Panc1 (cell line): ENCODE measurements around the gene WFIKKN2. TPM values are rescaled to one million over a fixed set of nuclear protein-coding genes. Genes with fewer than 3 reads are reported as not detected.

ENCODE experiments used
- ATAC-seq: fragments of 200-7000 bp; cut with Tn5 transposase; 2 replicates; pipeline ENCODE4 v1.9.1; 2020; ENCODE audit warnings: mild to moderate bottlenecking, moderate library complexity
- BruUV-seq: library from RNA; stranded (reverse); fragments of 400-500 nt; replicated peaks from 2 replicates; lab custom pipeline; 2021; lab: Mats Ljungman, UMichigan
- CTCF ChIA-PET: fragments of 300-600 bp; sonication (Branson Sonifier 250); formaldehyde crosslinking; loops from one replicate; lab custom pipeline; 2022; ENCODE audit warnings: antibody characterized with exemption; lab: Charles Lee
- POLR2A ChIA-PET: fragments of 300-600 bp; sonication (Branson Sonifier 250); formaldehyde crosslinking; loops from one replicate; lab custom pipeline; 2022; ENCODE audit warnings: antibody characterized with exemption; lab: Charles Lee
- DNase-seq: peaks from one replicate; pipeline ENCODE4 v3.0.0-alpha.2; 2010; ENCODE audit warnings: low read depth, low spot score
- H3K27ac ChIP-seq: 2 replicates; pipeline ENCODE4 v1.5.1; 2011; ENCODE audit warnings: mild to moderate bottlenecking, low read length, inconsistent platforms
- H3K27me3 ChIP-seq: fragments of 200-500 bp; sonication (Bioruptor generic); 2 replicates; pipeline ENCODE4 v1.6.0; 2014; ENCODE audit warnings: low read length, inconsistent platforms; ENCODE audit not compliant: control insufficient read depth, insufficient read depth
- H3K36me3 ChIP-seq: fragments of 200-500 bp; sonication (Bioruptor generic); 2 replicates; pipeline ENCODE4 v1.5.1; 2014; ENCODE audit warnings: inconsistent platforms, mild to moderate bottlenecking, low read length, moderate library complexity; ENCODE audit not compliant: control insufficient read depth, insufficient read depth
- H3K4me1 ChIP-seq: 2 replicates; pipeline ENCODE4 v1.5.1; 2011; ENCODE audit warnings: inconsistent platforms, mild to moderate bottlenecking, low read length, moderate library complexity; ENCODE audit not compliant: control insufficient read depth, insufficient read depth
- H3K4me3 ChIP-seq, 2 experiments: 2 replicates each; pipeline ENCODE4 v1.5.1; 2011 to 2012; ENCODE audit warnings: low read depth in 2 of 2, low read length in 2 of 2, mild to moderate bottlenecking in 2 of 2, inconsistent platforms in 1 of 2, moderate library complexity in 1 of 2
- H3K9me3 ChIP-seq: fragments of 200-500 bp; sonication (Bioruptor generic); 2 replicates; pipeline ENCODE4 v1.5.1; 2014; ENCODE audit warnings: low read depth, mild to moderate bottlenecking, inconsistent platforms, low read length, moderate library complexity; ENCODE audit not compliant: control insufficient read depth, insufficient read depth
- CTCF ChIP-seq: fragments of 450-650 bp; IDR thresholded peaks from 2 replicates; pipeline ENCODE4 v1.5.1; 2017; ENCODE audit warnings: mild to moderate bottlenecking
- POLR2AphosphoS5 ChIP-seq: IDR thresholded peaks from 2 replicates; pipeline ENCODE4 v1.6.1; 2012; ENCODE audit warnings: mild to moderate bottlenecking, low read depth, low read length, moderate library complexity
- REST ChIP-seq, 2 experiments: IDR thresholded peaks; 2 replicates each; pipeline ENCODE4 v1.6.1; 2011 to 2012; ENCODE audit warnings: low read depth in 2 of 2, control low read depth in 1 of 2, low read length in 1 of 2, mild to moderate bottlenecking in 1 of 2, moderate library complexity in 1 of 2; ENCODE audit not compliant: insufficient read depth in 1 of 2
- SIN3A ChIP-seq: IDR thresholded peaks from 2 replicates; pipeline ENCODE4 v1.6.1; 2012; ENCODE audit warnings: low read depth, mild to moderate bottlenecking, low read length, moderate library complexity, borderline replicate concordance; ENCODE audit not compliant: insufficient read depth
- TCF7L2 ChIP-seq: IDR thresholded peaks from 2 replicates; pipeline ENCODE4 v1.6.1; 2011; ENCODE audit warnings: mild to moderate bottlenecking, low read depth, low read length, inconsistent platforms
- in situ Hi-C: cut with HindIII; loops from 2 replicates; pipeline ENCODE4 v1.10.0; 2016; ENCODE audit warnings: low sequenced_read_pairs, low pct_unique_long_range_greater_than_20kb
- intact Hi-C: fragments of 100-400 bp; cut with micrococcal nuclease; formaldehyde crosslinking; loops from one replicate; pipeline ENCODE4 v1.10.0; 2022; ENCODE audit not compliant: unreplicated experiment
- total RNA-seq: library from RNA; stranded (reverse); gene quantifications from one replicate; pipeline ENCODE4 v1.2.1, GENCODE V29; 2021; ENCODE audit not compliant: unreplicated experiment

Gene WFIKKN2
- total RNA-seq, 1 experiment from 2014 or later: 0.05 TPM

GRCh38 chr17:50844117-50844700 lies 8.8 kb downstream of the WFIKKN2 start:
- no peak for DNase-seq
- no TSS peak for BruUV-seq
- Histone ChIP-seq H3K4me1 (no peaks in the 10 kb centered on the region), H3K27me3 (no peaks in the 10 kb centered on the region), H3K9me3 (no peaks in the 10 kb centered on the region), H3K4me3 (no peak overlapping the region), H3K27ac (no peak overlapping the region), H3K36me3 (no peaks in the 10 kb centered on the region)
- CTCF ChIA-PET: interaction anchor here (0.7 to 1.0 kb wide), 2 partner anchors 23 to 62 kb away, joined by 4 to 6 read pairs; no protein-coding TSS in a partner anchor
- no peak for TF ChIP-seq REST (IDR thresholded peaks at IDR 0.05; ENCODE audit: insufficient read depth in 1 of 2, low read depth in 2 of 2, low read length in 1 of 2)
- TF ChIP-seq CTCF: no peak
- TF ChIP-seq TCF7L2: no peak
- POLR2A ChIA-PET: interaction anchor here (0.5 kb wide), 1 partner anchor 111 kb away, joined by 3 read pairs; no protein-coding TSS in a partner anchor
- intact Hi-C loops: loop anchor here (5.0 kb wide), 1 partner anchor 297 kb away; the partner anchor contains the start of gene SPATA20
- no peak for ATAC-seq
- in situ Hi-C loops: no loop called here

- no peak for ATAC-seq
- CTCF ChIA-PET: no interaction called here
- H3K9me3 ChIP-seq: no peaks in the 10 kb centered on the region
- POLR2A ChIA-PET: no interaction called here
- H3K4me3 ChIP-seq: no peak overlapping the region
- no TSS peak for BruUV-seq
- no peaks in the 10 kb centered on the region for H3K4me1 ChIP-seq
- no peaks in the 10 kb centered on the region for H3K27me3 ChIP-seq
- no peak overlapping the region for H3K27ac ChIP-seq
- DNase-seq: no peak
- TF ChIP-seq POLR2AphosphoS5: no peak
- TF ChIP-seq CTCF: no peak
- TF ChIP-seq TCF7L2: no peak
- no peak for TF ChIP-seq SIN3A
- no peak for TF ChIP-seq REST (IDR thresholded peaks at IDR 0.05; ENCODE audit: insufficient read depth in 1 of 2, low read depth in 2 of 2, low read length in 1 of 2)
- H3K36me3 ChIP-seq: no peaks in the 10 kb centered on the region
- in situ Hi-C loops (no loop called here), intact Hi-C loops (no loop called here)
Observed at GRCh38 chr17:50845240-50846147, 10.1 kb downstream of the WFIKKN2 start.
